GM18951 (cell line): Measurements from ENCODE around the gene TBKBP1.

Source experiments
- POLR2A ChIP-seq: IDR thresholded peaks from 4 replicates; pipeline ENCODE4 v1.6.1; 2011; ENCODE audit warnings: mild to moderate bottlenecking; ENCODE audit not compliant: insufficient read length, insufficient read depth; ENCODE audit errors: extremely low read depth
- in situ Hi-C: fragments of 300-500 bp; cut with MboI; formaldehyde crosslinking; loops from one replicate; pipeline ENCODE4 v1.12.0; 2022; ENCODE audit warnings: low sequenced_read_pairs, mixed read lengths, inconsistent platforms; ENCODE audit not compliant: unreplicated experiment

Gene TBKBP1

GRCh38 chr17:47693731-47694580 lies at the start of gene TBKBP1:
TSS of gene TBKBP1 (plus strand) at chr17:47694161. CDS start at chr17:47696113, 1,952 bp downstream.
- in situ Hi-C loops, result no loop called here
- no peak for TF ChIP-seq POLR2A

- in situ Hi-C loops, result no loop called here
- no peak for TF ChIP-seq POLR2A
These were observed 49.6 kb upstream of the TBKBP1 start for GRCh38 chr17:47644324-47644723.

GRCh38 chr17:47649153-47649971 lies 44.6 kb upstream of the TBKBP1 start, which contains the start of gene KPNB1:
TSS of gene KPNB1 (plus strand) at chr17:47649919. CDS start at chr17:47650245, 326 bp downstream.
- in situ Hi-C loops, result no loop called here
- TF ChIP-seq POLR2A, result peak; percentile 81

DNA sequence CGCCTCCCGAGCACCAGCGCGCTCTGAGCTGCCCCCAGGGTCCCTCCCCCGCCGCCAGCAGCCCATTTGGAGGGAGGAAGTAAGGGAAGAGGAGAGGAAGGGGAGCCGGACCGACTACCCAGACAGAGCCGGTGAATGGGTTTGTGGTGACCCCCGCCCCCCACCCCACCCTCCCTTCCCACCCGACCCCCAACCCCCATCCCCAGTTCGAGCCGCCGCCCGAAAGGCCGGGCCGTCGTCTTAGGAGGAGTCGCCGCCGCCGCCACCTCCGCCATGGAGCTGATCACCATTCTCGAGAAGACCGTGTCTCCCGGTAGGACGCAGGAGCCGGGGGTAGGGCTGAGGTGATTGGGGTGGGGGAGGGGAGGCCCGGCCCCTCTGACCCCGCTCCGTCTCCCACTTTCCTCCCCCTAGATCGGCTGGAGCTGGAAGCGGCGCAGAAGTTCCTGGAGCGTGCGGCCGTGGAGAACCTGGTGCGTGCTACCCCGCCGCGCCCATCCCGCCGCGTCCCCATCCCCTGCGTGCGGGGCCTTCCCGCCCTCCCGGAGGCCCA lies 43.9 kb upstream of the TBKBP1 start:
- no peak for TF ChIP-seq POLR2A
- in situ Hi-C loops, result no loop called here

DNA sequence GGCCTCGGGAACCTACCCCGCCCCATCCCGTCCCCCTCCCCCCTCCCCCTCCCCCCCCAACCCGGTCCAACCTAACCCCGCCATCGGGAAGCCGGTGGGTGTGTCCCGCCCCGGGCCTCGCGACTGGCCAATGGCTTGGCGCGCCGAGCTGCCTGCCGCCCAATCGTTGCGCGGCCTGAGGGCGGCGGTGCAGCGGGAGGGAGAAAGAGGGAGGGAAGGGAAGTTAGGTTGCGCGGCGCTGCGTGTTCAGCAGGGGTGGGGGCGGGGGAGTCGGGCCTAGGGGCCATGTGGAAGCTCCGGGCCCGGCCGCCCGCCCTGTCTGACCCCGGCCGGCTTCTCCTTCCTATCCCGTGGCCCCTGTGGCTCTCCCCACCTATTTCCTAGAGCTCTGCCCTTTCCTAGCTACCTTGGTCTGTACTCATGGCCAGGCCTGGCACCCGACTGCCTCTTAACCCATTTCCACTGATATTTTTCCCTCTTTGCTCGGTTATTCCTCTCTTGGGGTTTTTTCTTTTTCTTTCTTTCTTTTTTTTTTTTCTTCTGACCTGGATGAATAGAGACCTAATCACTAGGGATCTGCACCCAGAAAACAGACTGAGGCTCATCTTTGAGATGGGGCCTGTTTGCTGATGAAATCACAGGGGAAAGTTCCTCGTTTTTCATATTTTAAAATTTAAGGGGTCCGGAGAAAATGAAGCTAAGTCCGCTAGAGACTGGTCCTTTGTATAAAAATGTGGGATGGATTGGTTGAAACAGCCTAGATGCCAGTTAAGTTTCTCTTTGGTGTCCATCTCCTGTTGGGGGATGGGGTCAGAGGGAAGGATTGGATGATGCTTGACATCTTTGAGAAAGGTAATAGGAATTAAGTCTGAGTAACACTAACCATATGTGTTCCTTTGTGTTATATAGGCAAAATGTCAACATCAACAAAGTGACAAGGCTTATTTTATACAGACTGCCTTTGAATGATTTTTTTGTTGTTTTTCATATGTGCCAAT lies 43.1 kb upstream of the TBKBP1 start:
- in situ Hi-C loops, result no loop called here

DNA sequence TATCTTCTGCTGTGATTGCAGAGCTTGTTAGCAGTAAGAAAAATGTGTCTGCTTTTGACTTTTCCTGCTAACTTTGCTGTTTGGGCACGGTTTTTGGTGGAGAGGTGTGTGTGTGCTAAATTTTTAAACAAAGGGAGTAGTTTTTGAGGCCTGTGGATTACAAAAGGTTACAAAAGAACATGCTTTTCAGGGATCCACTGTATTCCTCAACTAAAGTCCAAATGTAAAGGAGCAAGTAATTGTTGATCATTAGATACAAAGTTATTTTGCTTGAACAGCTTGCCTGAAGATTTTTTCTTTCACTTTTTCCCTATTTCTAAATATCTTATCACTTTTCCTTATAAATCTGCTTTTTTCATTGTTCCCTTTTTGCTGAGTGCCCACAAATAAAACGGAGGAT lies 42.3 kb upstream of the TBKBP1 start:
- in situ Hi-C loops, result no loop called here
- TF ChIP-seq POLR2A, result no peak

More for the DNA sequence above, 43.1 kb upstream of the TBKBP1 start:
- TF ChIP-seq POLR2A, result peak; percentile 42

GRCh38 chr17:47652570-47652969 lies 41.4 kb upstream of the TBKBP1 start:
- in situ Hi-C loops, result no loop called here
- no peak for TF ChIP-seq POLR2A

GRCh38 chr17:47653442-47653841 lies 40.5 kb upstream of the TBKBP1 start:
- in situ Hi-C loops, result no loop called here

DNA sequence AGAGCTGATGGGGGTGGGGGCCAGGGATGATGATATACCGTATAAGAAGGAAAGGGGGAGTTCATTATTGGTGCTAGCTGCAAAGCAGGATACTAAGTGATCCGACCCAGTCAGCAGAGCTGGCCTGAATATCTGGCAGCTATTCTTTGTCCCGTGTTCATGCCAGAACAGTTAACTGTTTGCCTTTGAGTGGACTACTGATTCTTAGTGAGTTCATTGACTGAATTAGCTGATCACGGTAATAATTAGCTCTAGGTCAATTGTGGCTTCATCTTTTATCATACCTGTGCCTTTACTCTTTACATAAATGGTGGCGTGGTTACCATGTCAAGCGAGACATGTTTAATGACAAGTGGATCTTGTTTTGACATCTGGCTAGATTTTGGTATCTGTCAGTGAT lies 39.0 kb upstream of the TBKBP1 start:
- in situ Hi-C loops, result no loop called here
- no peak for TF ChIP-seq POLR2A

More at GRCh38 chr17:47653442-47653841, 40.5 kb upstream of the TBKBP1 start:
- no peak for TF ChIP-seq POLR2A

GRCh38 chr17:47660064-47660492 lies 33.9 kb upstream of the TBKBP1 start:
- in situ Hi-C loops, result no loop called here
- no peak for TF ChIP-seq POLR2A

GRCh38 chr17:47663912-47664623 lies 29.9 kb upstream of the TBKBP1 start:
- no peak for TF ChIP-seq POLR2A
- in situ Hi-C loops, result no loop called here

- no peak for TF ChIP-seq POLR2A
- in situ Hi-C loops, result no loop called here
These were observed 29.4 kb upstream of the TBKBP1 start for GRCh38 chr17:47664624-47664941.
